ENCODE data around the gene MARS2.

MARS2 gene

GRCh38 chr2:197705912-197706838 is 1.0 kb downstream of the MARS2 start:
- H3K79me2 ChIP-seq (ENCODE audit: control insufficient read depth, low read length): peaks cover 58% of the 10 kb centered on the region
- no peaks in the 10 kb centered on the region for H3K9me2 ChIP-seq (replicated peaks; ENCODE audit: control insufficient read depth, low read length)
- peaks cover 49% of the 10 kb centered on the region for H3K36me3 ChIP-seq (ENCODE audit: control insufficient read depth, low read length)
- peaks cover 37% of the 10 kb centered on the region for H3K4me1 ChIP-seq (ENCODE audit: control insufficient read depth, low read length)
- no peaks in the 10 kb centered on the region for H3K27me3 ChIP-seq (ENCODE audit: control insufficient read depth, low read length)
- H3K4me2 ChIP-seq (ENCODE audit: low read length): peak overlapping the region; percentile 93
- TF ChIP-seq EZH2phosphoT487 (IDR thresholded peaks at IDR 0.05; ENCODE audit: borderline replicate concordance, low read length) (no peak), CTCF (IDR thresholded peaks at IDR 0.05; ENCODE audit: low read depth, low read length, poor library complexity, severe bottlenecking) (no peak)
- H3K4me3 ChIP-seq (ENCODE audit: low read length): peak overlapping the region; percentile 97
- no peak overlapping the region; the same call in 1 of the 2 replicates for H3K27ac ChIP-seq (ENCODE audit: low read depth, low read length)
- H3F3A ChIP-seq (ENCODE audit: control insufficient read depth, insufficient read depth): 0 out of 2 replicates have a peak, but pooled peaks cover 3% of the 10 kb centered on the region
- no peaks in the 10 kb centered on the region for H3K9me3 ChIP-seq (ENCODE audit: control insufficient read depth, insufficient read depth, low read length)
- peaks cover 24% of the 10 kb centered on the region for H4K20me1 ChIP-seq (ENCODE audit: control insufficient read depth, insufficient read depth, low read depth, low read length)

DNA sequence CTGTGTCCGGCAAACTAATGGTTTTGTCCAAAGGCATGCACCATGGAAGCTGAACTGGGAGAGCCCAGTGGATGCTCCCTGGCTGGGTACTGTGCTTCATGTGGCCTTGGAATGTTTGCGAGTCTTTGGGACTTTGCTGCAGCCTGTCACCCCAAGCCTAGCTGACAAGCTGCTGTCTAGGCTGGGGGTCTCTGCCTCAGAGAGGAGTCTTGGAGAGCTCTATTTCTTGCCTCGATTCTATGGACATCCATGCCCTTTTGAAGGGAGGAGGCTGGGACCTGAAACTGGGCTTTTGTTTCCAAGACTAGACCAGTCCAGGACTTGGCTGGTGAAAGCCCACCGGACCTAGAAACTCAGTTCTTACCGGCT is 1.7 kb downstream of the MARS2 start:
- Histone ChIP-seq H3K79me2 (ENCODE audit: control insufficient read depth, low read length) (peaks cover 64% of the 10 kb centered on the region), H3K4me3 (ENCODE audit: low read length) (peak overlapping the region; percentile 97), H3K27ac (ENCODE audit: low read depth, low read length) (no peak overlapping the region), H3K36me3 (ENCODE audit: control insufficient read depth, low read length) (peaks cover 56% of the 10 kb centered on the region), H3F3A (ENCODE audit: control insufficient read depth, insufficient read depth) (0 out of 2 replicates have a peak, but pooled peaks cover 3% of the 10 kb centered on the region), H4K20me1 (ENCODE audit: control insufficient read depth, insufficient read depth, low read depth, low read length) (peaks cover 24% of the 10 kb centered on the region), H3K4me2 (ENCODE audit: low read length) (peak overlapping the region; percentile 93), H3K4me1 (ENCODE audit: control insufficient read depth, low read length) (peaks cover 42% of the 10 kb centered on the region), H3K27me3 (ENCODE audit: control insufficient read depth, low read length) (no peaks in the 10 kb centered on the region), H3K9me3 (ENCODE audit: control insufficient read depth, insufficient read depth, low read length) (no peaks in the 10 kb centered on the region), H3K9me2 (replicated peaks; ENCODE audit: control insufficient read depth, low read length) (no peaks in the 10 kb centered on the region)
- no peak for TF ChIP-seq CTCF (IDR thresholded peaks at IDR 0.05; ENCODE audit: low read depth, low read length, poor library complexity, severe bottlenecking)
- no peak for TF ChIP-seq EZH2phosphoT487 (IDR thresholded peaks at IDR 0.05; ENCODE audit: borderline replicate concordance, low read length)

DNA sequence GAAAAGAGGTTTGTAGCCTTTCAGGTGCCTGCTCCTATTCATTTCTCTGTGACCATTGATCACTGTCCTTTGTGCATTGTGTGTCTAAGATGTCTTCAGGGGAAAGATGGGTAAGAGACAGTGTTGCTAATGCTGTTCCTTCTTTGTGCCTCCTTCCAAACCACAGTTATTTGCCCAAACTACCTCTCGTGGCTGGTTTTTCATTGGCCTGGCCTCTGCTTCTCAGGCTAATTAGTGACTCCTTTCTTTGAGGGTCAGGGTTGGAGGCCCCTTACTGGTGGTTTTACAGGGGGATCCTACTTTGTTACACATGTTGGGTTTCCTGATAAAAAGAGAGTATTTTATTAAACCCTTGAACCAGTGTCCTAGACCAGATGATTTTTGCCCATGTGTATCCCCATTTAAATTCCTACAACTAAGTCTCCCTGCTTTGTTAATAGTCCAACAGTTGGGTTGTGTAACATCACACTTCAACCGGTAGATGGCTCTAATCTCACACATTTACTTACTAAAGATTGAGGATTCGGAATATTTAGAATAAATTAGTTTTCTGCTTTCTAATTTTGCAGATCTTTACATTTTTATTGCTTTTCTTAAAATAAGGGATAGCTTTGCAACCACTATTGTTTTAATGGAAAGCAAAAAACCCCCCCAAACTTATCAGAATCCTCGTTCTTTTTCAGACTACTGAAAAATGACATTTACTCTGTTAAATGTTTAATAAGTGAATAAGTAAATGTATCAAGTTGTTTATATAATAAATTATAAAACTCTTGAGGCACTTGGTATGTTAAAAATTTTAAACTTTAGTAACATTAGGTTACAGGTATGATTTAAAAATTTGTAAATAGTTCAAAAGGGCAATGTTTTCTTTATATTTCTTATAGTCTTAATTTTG is 2.4 kb downstream of the MARS2 start:
- H3K9me2 ChIP-seq (replicated peaks; ENCODE audit: control insufficient read depth, low read length): no peaks in the 10 kb centered on the region
- peaks cover 24% of the 10 kb centered on the region for H4K20me1 ChIP-seq (ENCODE audit: control insufficient read depth, insufficient read depth, low read depth, low read length)
- H3K4me3 ChIP-seq (ENCODE audit: low read length): peak overlapping the region; percentile 97
- no peaks in the 10 kb centered on the region for H3K9me3 ChIP-seq (ENCODE audit: control insufficient read depth, insufficient read depth, low read length)
- TF ChIP-seq CTCF (IDR thresholded peaks at IDR 0.05; ENCODE audit: low read depth, low read length, poor library complexity, severe bottlenecking): peak; percentile 80
- no peak for TF ChIP-seq EZH2phosphoT487 (IDR thresholded peaks at IDR 0.05; ENCODE audit: borderline replicate concordance, low read length)
- peaks cover 42% of the 10 kb centered on the region for H3K4me1 ChIP-seq (ENCODE audit: control insufficient read depth, low read length)
- H3K27ac ChIP-seq (ENCODE audit: low read depth, low read length): no peak overlapping the region
- 0 out of 2 replicates have a peak, but pooled peaks cover 3% of the 10 kb centered on the region for H3F3A ChIP-seq (ENCODE audit: control insufficient read depth, insufficient read depth)
- peaks cover 57% of the 10 kb centered on the region for H3K36me3 ChIP-seq (ENCODE audit: control insufficient read depth, low read length)
- H3K79me2 ChIP-seq (ENCODE audit: control insufficient read depth, low read length): peaks cover 66% of the 10 kb centered on the region
- H3K27me3 ChIP-seq (ENCODE audit: control insufficient read depth, low read length): no peaks in the 10 kb centered on the region
- H3K4me2 ChIP-seq (ENCODE audit: low read length): peak overlapping the region; percentile 93

Measured in DOHH2 (cell line).